Keratinocyte (primary cell): ENCODE data around the gene RAE1. TPM values are rescaled to one million over a fixed set of nuclear protein-coding genes. Genes with fewer than 3 reads are reported as not detected.

Source experiments
- DNase-seq: peaks from one replicate; pipeline ENCODE4 v3.0.0-alpha.2; 2011; ENCODE audit warnings: low read depth, missing footprints, low spot score
- FAIRE-seq: peaks from 2 replicates; lab custom pipeline; 2011; peaks lifted over from hg19 to GRCh38; lab: Jason Lieb, UNC
- H2AFZ ChIP-seq: 2 replicates; pipeline ENCODE4 v1.6.0; 2012; ENCODE audit warnings: low read length, control low read depth, inconsistent platforms; ENCODE audit not compliant: control insufficient read depth
- H3K27ac ChIP-seq: 2 replicates; pipeline ENCODE4 v1.5.1; 2011; ENCODE audit warnings: low read length; ENCODE audit not compliant: control insufficient read depth, insufficient read depth
- H3K27me3 ChIP-seq: 3 replicates; pipeline ENCODE4 v1.6.0; 2011; ENCODE audit warnings: low read length; ENCODE audit not compliant: control insufficient read depth, insufficient read depth; ENCODE audit errors: extremely low read depth
- H3K36me3 ChIP-seq, 2 experiments: 2 replicates in 1 of 2; 3 replicates in 1 of 2; pipeline ENCODE4 v1.5.1; 2011; ENCODE audit warnings: low read length in 2 of 2, mild to moderate bottlenecking in 1 of 2; ENCODE audit not compliant: control insufficient read depth in 2 of 2, insufficient read depth in 2 of 2; ENCODE audit errors: extremely low read depth in 1 of 2
- H3K4me1 ChIP-seq: 3 replicates; pipeline ENCODE4 v1.5.1; 2011; ENCODE audit warnings: low read length; ENCODE audit not compliant: control insufficient read depth, insufficient read depth; ENCODE audit errors: extremely low read depth
- H3K4me2 ChIP-seq: 3 replicates; pipeline ENCODE4 v1.6.0; 2011; ENCODE audit warnings: low read depth, low read length; ENCODE audit not compliant: control insufficient read depth, insufficient read depth; ENCODE audit errors: extremely low read depth
- H3K4me3 ChIP-seq, 3 experiments: fragments of 200-600 bp in 1 of 3; sonication (generic) in 1 of 3; 2 replicates in 2 of 3; 3 replicates in 1 of 3; pipeline ENCODE4 v1.5.1; 2011 to 2016; ENCODE audit warnings: low read length in 3 of 3, mild to moderate bottlenecking in 3 of 3, control low read depth in 2 of 3, inconsistent platforms in 1 of 3, low read depth in 1 of 3, mixed read lengths in 1 of 3, mixed run types in 1 of 3, moderate library complexity in 1 of 3; ENCODE audit not compliant: control insufficient read depth in 2 of 3, insufficient read depth in 2 of 3; ENCODE audit errors: extremely low read depth in 1 of 3
- H3K79me2 ChIP-seq: 2 replicates; pipeline ENCODE4 v1.6.0; 2012; ENCODE audit warnings: low read length; ENCODE audit not compliant: control insufficient read depth, insufficient read depth
- H3K9ac ChIP-seq: 3 replicates; pipeline ENCODE4 v1.6.0; 2011; ENCODE audit warnings: low read length; ENCODE audit not compliant: control insufficient read depth, insufficient read depth; ENCODE audit errors: extremely low read depth
- H3K9me1 ChIP-seq: 3 replicates; pipeline ENCODE4 v1.6.0; 2011; ENCODE audit warnings: low read length; ENCODE audit not compliant: control insufficient read depth, insufficient read depth; ENCODE audit errors: extremely low read depth
- H3K9me3 ChIP-seq: 2 replicates; pipeline ENCODE4 v1.5.1; 2012; ENCODE audit warnings: low read depth, low read length; ENCODE audit not compliant: control insufficient read depth
- H4K20me1 ChIP-seq: 3 replicates; pipeline ENCODE4 v1.6.0; 2011; ENCODE audit warnings: low read length; ENCODE audit not compliant: control insufficient read depth, insufficient read depth; ENCODE audit errors: extremely low read depth
- CTCF ChIP-seq, 3 experiments: IDR thresholded peaks in 1 of 3; conservative IDR thresholded peaks in 1 of 3; optimal IDR thresholded peaks in 1 of 3; 2 replicates in 2 of 3; 3 replicates in 1 of 3; pipeline versions ENCODE3 to v1.5.1; 2011; ENCODE audit warnings: low read length in 3 of 3, mild to moderate bottlenecking in 3 of 3, moderate library complexity in 2 of 3, control low read depth in 1 of 3, inconsistent platforms in 1 of 3; ENCODE audit not compliant: insufficient read depth in 2 of 3; ENCODE audit errors: extremely low read depth in 1 of 3
- EZH2 ChIP-seq: IDR thresholded peaks from one replicate; pipeline ENCODE4 v1.6.1; 2012; ENCODE audit warnings: inconsistent platforms, mild to moderate bottlenecking, low read length, moderate library complexity
- dilution Hi-C: fragments of 300-500 bp; cut with MboI; formaldehyde crosslinking; loops from one replicate; pipeline ENCODE4 v1.7.0; 2020; ENCODE audit warnings: low sequenced_read_pairs; ENCODE audit not compliant: extremely low pct_ligation_motif_present
- polyA plus RNA-seq, 5 experiments: library from polyadenylated mRNA; depleted of rRNA in 3 of 5; stranded (reverse) in 3 of 5; stranded (forward) in 1 of 5; unstranded in 1 of 5; fragments of >200 nt; gene quantifications; 1 replicate in 1 of 5; 2 replicates in 3 of 5; 3 replicates in 1 of 5; pipeline versions ENCODE4 v1.2.1 to v1.2.3, GENCODE V29; 2011 to 2012; ENCODE audit warnings: missing spikeins in 2 of 5, low read depth in 1 of 5, low replicate concordance in 1 of 5

RAE1 gene
- polyA plus RNA-seq, 1 donor (not counting 4 experiments of a cell fraction or from before 2014, with no cell fraction given) = 32.4 TPM

GRCh38 chr20:57315083-57315975 is 35.7 kb upstream of the RAE1 start:
- Histone ChIP-seq H3K4me3 (no peak overlapping the region), H4K20me1 (no peaks in the 10 kb centered on the region), H3K79me2 (no peaks in the 10 kb centered on the region), H3K4me2 (no peak overlapping the region), H3K36me3 (no peaks in the 10 kb centered on the region), H3K9me1 (no peaks in the 10 kb centered on the region), H2AFZ (no peak overlapping the region), H3K4me1 (peaks cover 2% of the 10 kb centered on the region), H3K9me3 (no peaks in the 10 kb centered on the region), H3K27ac (no peak overlapping the region), H3K27me3 (peaks cover 31% of the 10 kb centered on the region), H3K9ac (no peak overlapping the region)
- dilution Hi-C loops = no loop called here
- FAIRE-seq (no peak), DNase-seq (no peak)
- TF ChIP-seq EZH2 = no peak
- no peak for TF ChIP-seq CTCF (optimal IDR thresholded peaks at IDR 0.05 in 1 of 3, IDR thresholded peaks at IDR 0.05 in 1 of 3, conservative IDR thresholded peaks at IDR 0.05 in 1 of 3; ENCODE audit: extremely low read depth in 1 of 3, insufficient read depth in 2 of 3, low read length in 3 of 3)

- H3K4me3 ChIP-seq = no peak overlapping the region
- H3K27ac ChIP-seq = no peak overlapping the region
- H3K79me2 ChIP-seq = no peaks in the 10 kb centered on the region
- TF ChIP-seq CTCF (optimal IDR thresholded peaks at IDR 0.05 in 1 of 3, IDR thresholded peaks at IDR 0.05 in 1 of 3, conservative IDR thresholded peaks at IDR 0.05 in 1 of 3; ENCODE audit: extremely low read depth in 1 of 3, insufficient read depth in 2 of 3, low read length in 3 of 3) = no peak
- TF ChIP-seq EZH2 = no peak
- H3K9ac ChIP-seq = no peak overlapping the region
- no peak overlapping the region for H2AFZ ChIP-seq
- no peaks in the 10 kb centered on the region for H4K20me1 ChIP-seq
- no peaks in the 10 kb centered on the region for H3K36me3 ChIP-seq
- H3K4me1 ChIP-seq = peaks cover 2% of the 10 kb centered on the region
- dilution Hi-C loops = no loop called here
- no peak overlapping the region for H3K4me2 ChIP-seq
- DNase-seq (no peak), FAIRE-seq (no peak)
- no peaks in the 10 kb centered on the region for H3K9me3 ChIP-seq
- no peaks in the 10 kb centered on the region for H3K9me1 ChIP-seq
- H3K27me3 ChIP-seq = peaks cover 25% of the 10 kb centered on the region
Observed at GRCh38 chr20:57315976-57316480, 35.0 kb upstream of the RAE1 start.
